ENCODE data around the gene DEPDC5.

DEPDC5 gene

DNA sequence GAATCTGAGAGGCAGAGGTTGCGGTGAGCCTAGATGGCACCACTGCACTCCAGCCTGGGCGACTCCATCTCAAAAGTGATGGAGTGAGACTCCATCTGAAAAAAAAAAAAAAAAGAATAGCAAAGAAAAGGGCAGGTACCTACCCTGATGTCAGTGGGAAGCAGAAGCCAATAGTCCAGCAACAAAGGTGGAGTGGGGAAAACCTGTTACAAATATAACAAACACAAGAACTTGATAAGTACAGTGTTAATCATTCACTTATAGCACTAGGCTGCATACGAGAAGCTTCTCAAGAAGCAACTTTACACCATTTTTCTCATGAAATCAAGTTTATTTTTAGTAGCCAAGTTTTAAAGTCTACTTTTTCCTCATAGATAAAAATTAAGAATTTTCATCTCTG lies 128.0 kb downstream of the DEPDC5 start:
- TF ChIP-seq, protein P1, sequence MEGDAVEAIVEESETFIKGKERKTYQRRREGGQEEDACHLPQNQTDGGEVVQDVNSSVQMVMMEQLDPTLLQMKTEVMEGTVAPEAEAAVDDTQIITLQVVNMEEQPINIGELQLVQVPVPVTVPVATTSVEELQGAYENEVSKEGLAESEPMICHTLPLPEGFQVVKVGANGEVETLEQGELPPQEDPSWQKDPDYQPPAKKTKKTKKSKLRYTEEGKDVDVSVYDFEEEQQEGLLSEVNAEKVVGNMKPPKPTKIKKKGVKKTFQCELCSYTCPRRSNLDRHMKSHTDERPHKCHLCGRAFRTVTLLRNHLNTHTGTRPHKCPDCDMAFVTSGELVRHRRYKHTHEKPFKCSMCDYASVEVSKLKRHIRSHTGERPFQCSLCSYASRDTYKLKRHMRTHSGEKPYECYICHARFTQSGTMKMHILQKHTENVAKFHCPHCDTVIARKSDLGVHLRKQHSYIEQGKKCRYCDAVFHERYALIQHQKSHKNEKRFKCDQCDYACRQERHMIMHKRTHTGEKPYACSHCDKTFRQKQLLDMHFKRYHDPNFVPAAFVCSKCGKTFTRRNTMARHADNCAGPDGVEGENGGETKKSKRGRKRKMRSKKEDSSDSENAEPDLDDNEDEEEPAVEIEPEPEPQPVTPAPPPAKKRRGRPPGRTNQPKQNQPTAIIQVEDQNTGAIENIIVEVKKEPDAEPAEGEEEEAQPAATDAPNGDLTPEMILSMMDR (IDR thresholded peaks at IDR 0.05), result no peak
- Mint-ChIP-seq H3K36me3 (ENCODE audit: low read depth) (peaks cover 39% of the 10 kb centered on the region), H3K9me3 (no peaks in the 10 kb centered on the region), H3K27ac (peak overlapping the region; percentile 51), H3K4me3 (no peak overlapping the region), H3K4me1 (peaks cover 5% of the 10 kb centered on the region), H3K27me3 (ENCODE audit: low read depth, poor library complexity) (peaks cover 3% of the 10 kb centered on the region)
- DNase-seq, result no peak

DNA sequence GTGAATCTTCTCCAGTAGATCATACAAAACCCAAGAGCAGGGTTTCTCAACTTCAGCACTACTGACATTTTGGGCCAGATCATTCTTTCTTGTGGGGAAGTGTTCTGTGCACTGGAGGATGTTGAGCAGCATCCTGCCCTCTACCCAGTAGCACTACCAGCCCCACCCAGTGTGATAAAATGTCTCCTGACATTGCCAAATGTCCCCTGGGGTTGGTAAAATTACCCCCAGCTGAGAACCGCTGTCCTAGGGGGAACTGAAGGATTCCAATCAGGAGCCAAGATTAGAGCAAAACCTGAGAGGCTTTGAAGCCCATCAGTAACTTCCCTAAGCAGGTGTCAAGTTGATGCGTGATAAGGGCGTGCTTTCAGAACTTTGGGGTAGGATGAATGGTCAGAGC lies 129.2 kb downstream of the DEPDC5 start:
- Mint-ChIP-seq H3K4me3 (no peak overlapping the region), H3K27ac (peak overlapping the region; percentile 73), H3K36me3 (ENCODE audit: low read depth) (peaks cover 47% of the 10 kb centered on the region), H3K27me3 (ENCODE audit: low read depth, poor library complexity) (peaks cover 3% of the 10 kb centered on the region), H3K4me1 (peaks cover 12% of the 10 kb centered on the region), H3K9me3 (no peaks in the 10 kb centered on the region)
- TF ChIP-seq, protein P1 (IDR thresholded peaks at IDR 0.05), result no peak
- no peak for DNase-seq

DNA sequence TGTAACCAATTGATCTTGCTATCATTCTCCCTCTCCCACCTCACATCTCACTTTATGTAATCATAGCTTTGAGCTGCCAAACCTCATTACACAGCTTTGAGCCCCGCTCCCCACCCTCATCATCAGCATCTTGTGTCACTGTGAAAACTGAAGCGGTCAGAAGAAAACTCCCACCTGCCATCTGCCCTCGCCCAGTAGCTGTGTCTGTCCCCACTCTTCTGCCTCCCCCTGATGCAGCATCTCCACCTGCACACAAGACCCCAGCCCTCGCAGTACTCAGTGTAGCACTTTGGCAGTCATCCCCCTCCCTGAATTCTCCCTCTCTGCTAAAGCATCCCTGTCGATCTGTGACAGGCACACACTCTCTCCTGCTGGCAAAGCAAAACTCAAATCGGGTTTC lies 130.2 kb downstream of the DEPDC5 start:
- Mint-ChIP-seq H3K9me3 (no peaks in the 10 kb centered on the region), H3K4me3 (no peak overlapping the region), H3K27me3 (ENCODE audit: low read depth, poor library complexity) (peaks cover 3% of the 10 kb centered on the region), H3K27ac (no peak overlapping the region), H3K36me3 (ENCODE audit: low read depth) (peaks cover 44% of the 10 kb centered on the region), H3K4me1 (peaks cover 15% of the 10 kb centered on the region)
- DNase-seq, result no peak
- TF ChIP-seq, protein P1 (IDR thresholded peaks at IDR 0.05), result no peak

GRCh38 chr22:31891366-31892079 lies 137.7 kb downstream of the DEPDC5 start:
- Mint-ChIP-seq H3K27ac (peak overlapping the region; percentile 60), H3K9me3 (no peaks in the 10 kb centered on the region), H3K4me3 (no peak overlapping the region), H3K4me1 (peaks cover 35% of the 10 kb centered on the region), H3K27me3 (ENCODE audit: low read depth, poor library complexity) (no peaks in the 10 kb centered on the region), H3K36me3 (ENCODE audit: low read depth) (peaks cover 47% of the 10 kb centered on the region)
- DNase-seq, result no peak
- TF ChIP-seq, protein P1 (IDR thresholded peaks at IDR 0.05), result no peak

DNA sequence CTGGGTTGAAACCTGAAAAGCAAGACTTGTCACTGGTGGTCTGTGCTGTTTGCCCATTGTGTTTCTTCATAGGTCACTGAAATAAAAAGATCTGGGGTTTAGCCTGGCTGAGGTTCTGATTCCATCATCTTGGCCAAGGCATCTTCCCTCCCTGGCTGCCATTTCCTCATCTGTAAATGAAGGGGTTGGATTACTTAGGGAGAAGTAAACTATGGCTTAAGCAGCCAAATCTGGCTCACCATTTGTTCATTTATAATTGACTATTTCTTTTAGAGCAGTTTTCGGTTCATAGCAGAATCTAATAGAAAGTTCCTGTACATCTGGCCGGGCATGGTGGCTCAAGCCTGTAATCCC lies 138.2 kb downstream of the DEPDC5 start:
- Mint-ChIP-seq H3K4me1 (peaks cover 35% of the 10 kb centered on the region), H3K36me3 (ENCODE audit: low read depth) (peaks cover 47% of the 10 kb centered on the region), H3K27ac (no peak overlapping the region), H3K9me3 (no peaks in the 10 kb centered on the region), H3K27me3 (ENCODE audit: low read depth, poor library complexity) (no peaks in the 10 kb centered on the region), H3K4me3 (no peak overlapping the region)
- TF ChIP-seq, protein P1 (IDR thresholded peaks at IDR 0.05), result no peak
- DNase-seq, result no peak

DNA sequence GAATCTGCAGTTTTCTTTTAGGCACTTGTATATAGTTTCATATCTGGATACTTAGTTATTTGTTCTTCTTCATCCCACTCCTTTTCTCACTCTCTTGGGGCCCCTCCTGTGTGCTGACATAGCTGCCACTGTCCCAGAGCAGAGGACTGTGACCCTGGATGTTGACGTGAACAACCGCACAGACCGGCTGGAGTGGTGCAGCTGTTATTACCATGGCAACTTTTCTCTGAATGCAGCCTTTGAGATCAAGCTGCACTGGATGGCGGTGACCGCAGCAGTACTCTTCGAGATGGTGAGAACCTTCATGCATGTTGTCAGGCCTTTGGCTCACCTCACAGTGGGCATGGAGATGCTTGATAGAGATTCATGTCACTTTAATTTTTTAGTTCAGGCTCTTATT lies 139.6 kb downstream of the DEPDC5 start:
- H3K4me3 Mint-ChIP-seq, result no peak overlapping the region
- H3K9me3 Mint-ChIP-seq, result no peaks in the 10 kb centered on the region
- H3K27ac Mint-ChIP-seq, result no peak overlapping the region

More for the DNA sequence above, 139.6 kb downstream of the DEPDC5 start:
- Mint-ChIP-seq H3K27me3 (ENCODE audit: low read depth, poor library complexity) (no peaks in the 10 kb centered on the region), H3K4me1 (peaks cover 41% of the 10 kb centered on the region), H3K36me3 (ENCODE audit: low read depth) (peaks cover 39% of the 10 kb centered on the region)
- TF ChIP-seq, protein P1 (IDR thresholded peaks at IDR 0.05), result no peak
- no peak for DNase-seq
